ENCODE measurements around the gene BRD7.

BRD7 gene

GRCh38 chr16:50303041-50303604, 65.7 kb downstream of the BRD7 start:
- DNase-seq = no peak

GRCh38 chr16:50302472-50303005, 66.2 kb downstream of the BRD7 start:
- DNase-seq = no peak

- DNase-seq = no peak
Measured at GRCh38 chr16:50301626-50302471, 66.9 kb downstream of the BRD7 start.

- DNase-seq = no peak
Measured at GRCh38 chr16:50300942-50301625, 67.7 kb downstream of the BRD7 start.

GRCh38 chr16:50299508-50300105, 69.2 kb downstream of the BRD7 start:
- DNase-seq = no peak

- DNase-seq = no peak
Measured at GRCh38 chr16:50298591-50299507, 69.9 kb downstream of the BRD7 start.

GRCh38 chr16:50298075-50298460, 70.7 kb downstream of the BRD7 start:
- no peak for DNase-seq

GRCh38 chr16:50297301-50298074, 71.3 kb downstream of the BRD7 start:
- peak; percentile 63 for DNase-seq

- DNase-seq = no peak
Measured at GRCh38 chr16:50296807-50297206, 72.0 kb downstream of the BRD7 start.

- no peak for DNase-seq
Measured at GRCh38 chr16:50295541-50296132, 73.2 kb downstream of the BRD7 start.

GRCh38 chr16:50294955-50295354, 73.8 kb downstream of the BRD7 start:
- no peak for DNase-seq

- no peak for DNase-seq
Measured at GRCh38 chr16:50293994-50294855, 74.6 kb downstream of the BRD7 start.

- DNase-seq = no peak
Measured at GRCh38 chr16:50293041-50293783, 75.6 kb downstream of the BRD7 start.

- DNase-seq = no peak
Measured at GRCh38 chr16:50292566-50292948, 76.2 kb downstream of the BRD7 start.

- DNase-seq = no peak
Measured at GRCh38 chr16:50291719-50292565, 76.8 kb downstream of the BRD7 start.

GRCh38 chr16:50290856-50291255, 77.9 kb downstream of the BRD7 start:
- no peak for DNase-seq

GRCh38 chr16:50289950-50290764, 78.6 kb downstream of the BRD7 start:
- DNase-seq = no peak

All from DMS79 (cell line).